ENCODE results near the gene H19. TPM values are rescaled to one million over a fixed set of nuclear protein-coding genes. Genes with fewer than 3 reads are reported as not detected.

H19 gene
- total RNA-seq, 2 experiments from 2014 or later = not detected

GRCh38 chr11:1952806-1953482 lies 44.7 kb downstream of the H19 start:
- H3K4me1 Mint-ChIP-seq (ENCODE audit: low read depth) = no peaks in the 10 kb centered on the region
- no peaks in the 10 kb centered on the region for H3K27me3 ChIP-seq (ENCODE audit: control insufficient read depth in 1 of 2, insufficient read depth in 2 of 2, low read length in 2 of 2)
- H3K36me3 Mint-ChIP-seq (ENCODE audit: low read depth) = no peaks in the 10 kb centered on the region
- H3K4me3 Mint-ChIP-seq = no peak overlapping the region
- H3K36me3 ChIP-seq (ENCODE audit: insufficient read depth, low read length) = no peaks in the 10 kb centered on the region
- no peak for TF ChIP-seq CTCF (IDR thresholded peaks at IDR 0.05)
- no peak for ATAC-seq (ENCODE audit: poor library complexity)
- CTCF ChIA-PET = no interaction called here
- no peak overlapping the region for H3K27ac Mint-ChIP-seq
- no peak overlapping the region for H3K4me3 ChIP-seq (ENCODE audit: low read length)
- no peak overlapping the region for H3K27ac ChIP-seq (ENCODE audit: low read depth in 1 of 2, low read length in 2 of 2)
- H3K4me1 ChIP-seq (ENCODE audit: insufficient read depth, low read length) = no peaks in the 10 kb centered on the region
- H3K27me3 Mint-ChIP-seq = no peaks in the 10 kb centered on the region
- intact Hi-C loops (cut with DNase I, micrococcal nuclease) = no loop called here
- DNase-seq = no peak
- H3K9me3 ChIP-seq (ENCODE audit: control insufficient read depth in 1 of 2, insufficient read depth in 1 of 2, low read length in 2 of 2) = no peaks in the 10 kb centered on the region
- POLR2A ChIA-PET = no interaction called here
- H3K9me3 Mint-ChIP-seq = no peaks in the 10 kb centered on the region

DNA sequence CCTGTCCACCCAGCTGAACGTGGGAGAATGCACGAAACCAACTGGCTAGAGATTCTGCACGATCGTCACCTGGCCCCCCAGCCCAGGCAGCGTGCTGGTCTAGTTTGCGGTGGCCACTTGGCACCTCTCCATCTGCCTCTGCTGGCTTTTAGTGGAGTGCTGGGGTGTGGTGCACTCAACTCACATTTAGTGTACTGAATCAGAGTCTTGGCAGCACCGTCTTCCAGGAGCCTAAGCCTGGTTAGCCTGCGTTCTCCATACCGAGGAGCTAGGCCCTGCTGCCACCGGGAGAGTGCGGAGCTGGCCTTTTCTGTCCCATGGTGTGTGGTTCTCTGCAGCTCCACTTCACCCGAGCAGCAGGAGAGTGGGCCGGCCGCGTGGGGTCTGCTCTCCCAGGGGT lies 47.7 kb downstream of the H19 start:
- POLR2A ChIA-PET = no interaction called here
- CTCF ChIA-PET = interaction anchor here (2.0 kb wide), 1 partner anchor 201 kb away, joined by 8 read pairs; no protein-coding TSS in a partner anchor
- H3K9me3 ChIP-seq (ENCODE audit: control insufficient read depth in 1 of 2, insufficient read depth in 1 of 2, low read length in 2 of 2) = no peaks in the 10 kb centered on the region
- intact Hi-C loops (cut with DNase I, micrococcal nuclease) = no loop called here
- no peaks in the 10 kb centered on the region for H3K4me1 ChIP-seq (ENCODE audit: insufficient read depth, low read length)
- ATAC-seq (ENCODE audit: poor library complexity) = no peak
- no peak for TF ChIP-seq CTCF (IDR thresholded peaks at IDR 0.05)
- Mint-ChIP-seq H3K27ac (no peak overlapping the region), H3K36me3 (ENCODE audit: low read depth) (no peaks in the 10 kb centered on the region), H3K27me3 (no peaks in the 10 kb centered on the region), H3K9me3 (no peaks in the 10 kb centered on the region), H3K4me1 (ENCODE audit: low read depth) (no peaks in the 10 kb centered on the region), H3K4me3 (no peak overlapping the region)
- no peak for DNase-seq
- H3K36me3 ChIP-seq (ENCODE audit: insufficient read depth, low read length) = no peaks in the 10 kb centered on the region
- no peaks in the 10 kb centered on the region for H3K27me3 ChIP-seq (ENCODE audit: control insufficient read depth in 1 of 2, insufficient read depth in 2 of 2, low read length in 2 of 2)
- H3K4me3 ChIP-seq (ENCODE audit: low read length) = no peak overlapping the region
- H3K27ac ChIP-seq (ENCODE audit: low read depth in 1 of 2, low read length in 2 of 2) = no peak overlapping the region

DNA sequence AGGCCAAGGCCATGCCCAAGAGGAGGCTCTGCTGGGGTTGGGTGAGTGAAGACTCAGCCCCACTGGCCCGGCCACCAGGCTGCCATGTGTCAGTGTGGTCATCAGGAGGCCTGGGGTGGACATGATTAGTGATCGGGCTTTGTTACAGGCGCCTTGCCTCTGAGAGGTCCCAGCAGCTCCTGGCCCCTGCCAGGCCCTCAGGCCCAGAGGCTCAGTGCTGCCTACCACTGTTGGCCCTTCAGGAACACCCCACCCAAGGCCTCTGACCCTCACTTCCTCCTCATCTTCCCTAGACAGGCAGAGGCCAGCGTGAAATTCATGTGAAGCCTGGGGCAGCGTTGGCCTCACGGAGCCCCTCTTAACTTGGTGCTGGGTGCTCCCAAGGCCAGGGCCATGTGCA lies 48.3 kb downstream of the H19 start:
- Mint-ChIP-seq H3K27me3 (no peaks in the 10 kb centered on the region), H3K9me3 (no peaks in the 10 kb centered on the region), H3K4me1 (ENCODE audit: low read depth) (no peaks in the 10 kb centered on the region), H3K36me3 (ENCODE audit: low read depth) (no peaks in the 10 kb centered on the region), H3K27ac (no peak overlapping the region), H3K4me3 (no peak overlapping the region)
- no peak for ATAC-seq (ENCODE audit: poor library complexity)
- CTCF ChIA-PET = interaction anchor here (1.0 to 2.0 kb wide), 3 partner anchors 67 to 202 kb away, joined by 3 to 8 read pairs (median 3); no protein-coding TSS in a partner anchor
- H3K4me3 ChIP-seq (ENCODE audit: low read length) = no peak overlapping the region
- H3K27ac ChIP-seq (ENCODE audit: low read depth in 1 of 2, low read length in 2 of 2) = no peak overlapping the region
- intact Hi-C loops (cut with DNase I, micrococcal nuclease) = no loop called here
- no peaks in the 10 kb centered on the region for H3K4me1 ChIP-seq (ENCODE audit: insufficient read depth, low read length)
- DNase-seq = no peak
- TF ChIP-seq CTCF (IDR thresholded peaks at IDR 0.05) = no peak
- no peaks in the 10 kb centered on the region for H3K36me3 ChIP-seq (ENCODE audit: insufficient read depth, low read length)
- POLR2A ChIA-PET = no interaction called here
- no peaks in the 10 kb centered on the region for H3K27me3 ChIP-seq (ENCODE audit: control insufficient read depth in 1 of 2, insufficient read depth in 2 of 2, low read length in 2 of 2)
- no peaks in the 10 kb centered on the region for H3K9me3 ChIP-seq (ENCODE audit: control insufficient read depth in 1 of 2, insufficient read depth in 1 of 2, low read length in 2 of 2)

Measured in CD4-positive, alpha-beta T cell (primary cell).